GM18951 (cell line): ENCODE results near the gene HHLA2.

Source experiments
- POLR2A ChIP-seq: IDR thresholded peaks from 4 replicates; pipeline ENCODE4 v1.6.1; 2011; ENCODE audit warnings: mild to moderate bottlenecking; ENCODE audit not compliant: insufficient read length, insufficient read depth; ENCODE audit errors: extremely low read depth
- in situ Hi-C: fragments of 300-500 bp; cut with MboI; formaldehyde crosslinking; loops from one replicate; pipeline ENCODE4 v1.12.0; 2022; ENCODE audit warnings: low sequenced_read_pairs, mixed read lengths, inconsistent platforms; ENCODE audit not compliant: unreplicated experiment

Gene HHLA2

DNA sequence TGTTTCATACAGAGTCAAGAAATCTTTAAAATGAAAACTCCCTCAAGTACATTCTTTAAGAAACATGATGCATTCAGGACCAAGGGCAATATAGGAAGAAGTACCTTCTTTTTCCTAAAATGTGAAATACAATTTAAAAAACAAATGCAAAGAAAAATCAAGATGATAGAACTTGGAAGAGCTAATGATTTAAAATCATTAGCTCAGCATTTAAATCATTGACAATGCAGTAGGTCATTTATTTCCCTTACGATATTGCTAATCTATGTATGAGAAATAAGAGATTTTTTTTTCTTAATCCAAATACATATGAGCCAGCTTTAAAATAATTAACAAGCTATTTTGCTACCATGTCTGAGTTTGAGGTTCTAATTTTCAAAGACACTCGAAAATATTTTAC lies 105.5 kb downstream of the HHLA2 start:
- no peak for TF ChIP-seq POLR2A
- in situ Hi-C loops = no loop called here

DNA sequence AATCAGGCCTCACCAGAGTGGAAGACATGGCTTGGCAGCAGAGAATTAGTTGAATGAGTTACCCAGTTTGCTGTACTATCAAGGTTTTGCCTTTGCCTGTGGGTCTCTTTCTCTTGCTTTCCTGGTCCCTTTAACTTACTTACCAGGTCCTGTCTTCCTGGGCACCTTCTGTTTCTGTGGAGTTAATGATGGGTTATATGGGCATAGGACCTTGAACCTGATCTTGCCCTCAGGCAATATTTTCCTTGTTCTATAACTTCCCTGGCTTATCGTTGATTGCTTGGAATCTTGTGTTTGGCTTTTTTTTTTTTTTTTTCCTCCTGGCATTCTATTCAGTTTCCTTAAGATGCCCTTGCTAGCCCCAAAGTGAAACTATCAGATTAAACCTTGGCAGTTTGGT lies 106.8 kb downstream of the HHLA2 start:
- in situ Hi-C loops = no loop called here
- TF ChIP-seq POLR2A = no peak

DNA sequence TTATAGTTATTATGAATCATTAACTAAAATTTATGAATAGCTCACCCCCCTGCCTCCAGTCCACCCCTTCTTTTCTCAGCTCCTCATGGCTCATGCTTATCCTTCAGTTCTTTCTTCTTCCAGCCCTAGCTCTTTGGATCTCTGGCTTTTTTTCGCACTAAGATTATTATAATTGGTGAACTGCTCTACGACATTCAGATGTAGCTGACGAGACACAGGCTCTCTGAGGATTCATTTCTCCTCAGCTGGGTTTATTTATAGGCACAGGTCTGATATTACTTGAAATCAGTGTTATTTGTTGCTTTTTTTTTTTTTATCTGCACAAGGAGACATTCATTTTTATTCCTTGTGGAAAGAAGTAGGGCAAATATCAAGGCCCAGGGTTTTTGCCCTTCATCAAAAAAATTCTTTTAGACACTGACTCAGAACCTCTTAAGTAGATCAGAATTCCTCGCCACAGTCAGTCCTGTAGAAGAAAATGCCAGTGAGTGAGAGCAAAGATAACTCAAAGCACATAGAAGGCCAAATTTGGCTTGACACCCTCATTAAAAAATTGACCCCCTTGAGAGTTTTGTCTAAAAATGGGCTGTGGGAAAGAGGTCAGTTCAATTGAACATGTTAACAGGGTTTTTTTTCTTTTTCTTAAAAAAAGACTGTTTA lies 107.5 kb downstream of the HHLA2 start:
- TF ChIP-seq POLR2A = no peak
- in situ Hi-C loops = no loop called here

DNA sequence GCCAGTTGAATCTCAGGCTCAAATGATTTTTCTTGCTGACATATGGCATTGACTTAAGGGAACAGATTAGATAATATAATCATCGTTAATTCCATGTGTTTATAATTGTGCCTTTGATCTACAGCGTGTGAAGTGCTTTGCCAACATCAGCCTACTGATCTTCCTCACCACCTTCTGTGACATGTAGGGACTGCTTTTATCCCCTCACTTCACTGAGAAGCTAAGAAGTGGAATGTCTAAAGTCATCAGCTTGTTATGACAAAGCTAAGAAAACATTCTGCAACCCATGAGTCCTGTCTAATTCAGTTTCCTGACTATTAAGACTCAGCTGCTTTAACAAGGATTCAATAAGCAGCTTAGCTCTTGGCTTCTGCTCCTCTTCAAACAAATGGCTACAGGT lies 108.0 kb downstream of the HHLA2 start:
- TF ChIP-seq POLR2A = no peak
- in situ Hi-C loops = no loop called here

DNA sequence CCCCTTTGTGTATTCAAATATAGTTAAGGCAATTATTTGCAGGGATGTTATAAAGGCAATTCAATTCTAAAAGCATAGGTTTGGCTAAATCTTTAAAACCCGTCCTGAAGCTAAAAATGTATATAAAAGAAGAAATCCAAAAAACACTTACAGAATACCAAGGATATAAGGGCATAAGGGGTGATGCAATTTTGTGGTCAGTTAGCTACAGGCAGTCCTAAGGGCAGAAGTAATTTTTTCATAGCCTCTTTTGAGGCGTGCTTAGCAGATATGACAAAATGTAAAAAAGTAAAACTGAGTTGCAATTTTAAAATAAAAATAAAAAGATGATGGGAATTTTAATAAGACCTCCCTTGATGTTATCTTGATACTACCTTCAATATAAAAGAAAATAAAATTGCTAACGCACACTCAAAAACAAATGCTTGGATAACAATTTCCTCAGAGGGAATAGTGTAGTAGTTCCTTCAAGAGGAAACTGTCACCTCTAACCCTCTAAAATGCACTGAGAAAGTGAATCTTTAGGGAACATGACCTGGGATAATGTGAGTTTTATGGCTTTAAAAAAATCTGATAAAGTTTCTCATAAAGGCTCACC lies 109.8 kb downstream of the HHLA2 start:
- in situ Hi-C loops = no loop called here
- no peak for TF ChIP-seq POLR2A

DNA sequence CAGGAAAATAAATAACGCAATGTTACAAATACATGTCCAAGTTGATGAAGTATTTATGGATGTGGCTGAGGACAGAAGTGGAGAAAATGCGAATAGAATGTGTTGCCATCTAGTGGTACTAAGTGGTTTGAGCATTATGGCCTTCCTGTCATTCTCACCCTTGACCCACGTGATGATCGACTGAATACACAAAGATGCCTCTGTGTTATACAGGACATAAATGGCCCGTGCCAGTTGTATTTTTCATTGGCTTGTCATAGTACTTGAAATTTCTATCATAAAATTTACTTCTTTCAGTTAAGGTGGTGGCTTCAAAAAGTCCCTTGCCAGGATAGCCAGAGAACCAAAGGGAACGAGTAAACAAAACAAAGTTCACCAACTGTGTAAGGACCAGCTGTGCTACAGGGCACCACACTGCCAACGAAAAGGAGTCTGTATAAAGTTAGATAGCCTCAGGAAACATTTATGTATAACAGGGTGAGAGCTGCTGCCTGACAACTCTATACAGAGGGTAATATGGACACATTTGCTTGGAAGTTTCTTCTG lies 110.4 kb downstream of the HHLA2 start:
- in situ Hi-C loops = no loop called here

DNA sequence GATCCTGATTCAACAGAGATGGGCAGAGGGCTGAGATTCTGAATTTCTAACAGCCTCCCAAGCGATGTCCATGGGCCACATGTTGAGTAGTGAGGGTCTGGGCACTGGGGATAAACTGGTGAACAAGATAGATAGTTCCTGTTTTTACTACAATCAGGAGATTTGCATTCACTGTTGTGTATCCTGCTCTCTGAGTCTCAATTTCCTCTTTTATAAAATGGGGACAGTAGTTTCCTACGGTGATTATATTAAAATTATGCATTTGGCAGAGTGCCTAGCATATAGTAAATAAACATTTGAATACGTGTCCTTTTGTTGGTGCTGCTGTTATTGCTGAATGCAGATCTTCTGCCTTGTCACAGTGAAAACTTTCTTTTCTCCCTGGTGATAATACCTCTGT lies 111.5 kb downstream of the HHLA2 start:
- TF ChIP-seq POLR2A = no peak
- in situ Hi-C loops = no loop called here

More for the DNA sequence above, 110.4 kb downstream of the HHLA2 start:
- no peak for TF ChIP-seq POLR2A

DNA sequence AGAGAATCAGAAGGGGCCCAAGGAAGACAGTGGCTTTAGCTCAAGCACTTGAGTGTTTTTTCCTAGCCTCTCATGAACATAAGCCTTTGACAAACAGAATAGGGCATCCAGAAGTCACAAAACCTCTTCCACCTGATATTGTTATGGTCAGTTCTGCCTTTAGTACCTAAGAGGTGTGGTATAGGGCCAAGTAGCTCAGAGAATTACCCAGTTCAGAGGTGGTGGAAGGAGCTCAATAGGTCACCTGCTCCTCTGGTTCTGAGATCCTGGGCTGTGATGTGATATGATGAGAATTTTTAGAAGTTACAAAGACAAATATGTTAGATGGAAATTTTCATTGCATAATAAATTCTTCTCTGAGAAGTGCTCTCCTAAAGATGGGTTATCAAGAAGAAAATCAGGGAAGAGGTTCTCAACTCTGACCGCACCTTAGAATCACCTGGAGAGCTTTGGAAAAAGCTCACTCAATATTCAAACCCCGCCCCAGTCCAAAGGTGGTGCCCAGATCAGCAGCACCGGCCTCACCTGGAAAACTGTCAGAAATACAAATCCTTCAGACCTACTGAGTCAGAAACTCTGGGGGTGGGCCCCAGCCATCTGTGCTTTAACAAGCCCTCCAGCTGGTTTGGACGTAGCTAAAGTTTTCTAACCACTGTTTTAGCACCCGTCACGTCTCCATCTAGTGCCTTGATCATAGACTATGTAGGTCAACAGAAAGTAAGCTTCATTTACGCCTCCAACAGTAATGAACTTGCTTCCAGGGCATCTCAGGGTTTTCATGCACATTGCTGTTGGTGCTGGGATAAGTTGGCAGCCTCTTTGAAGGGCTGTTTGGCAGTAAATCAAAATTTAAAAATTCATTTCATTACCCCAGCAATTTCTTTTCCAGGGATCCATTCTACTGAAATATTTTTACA lies 112.8 kb downstream of the HHLA2 start:
- in situ Hi-C loops = no loop called here
- TF ChIP-seq POLR2A = no peak

DNA sequence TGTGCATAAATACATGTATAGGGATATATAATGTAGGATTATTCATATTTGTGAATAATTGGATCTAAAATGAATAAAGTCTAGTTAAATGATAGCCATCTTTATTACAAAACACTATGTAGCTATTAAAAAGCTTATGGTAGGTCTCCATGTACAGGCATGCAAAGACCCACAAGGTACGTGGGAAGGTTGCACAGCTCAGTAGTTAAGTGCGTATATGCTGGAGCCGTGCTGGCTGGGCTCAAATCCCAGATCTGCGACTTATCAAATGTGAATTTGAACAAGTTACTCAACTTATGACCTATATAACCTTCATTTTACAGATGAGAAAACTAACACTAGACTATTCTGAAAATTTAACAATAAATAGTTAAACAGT lies 113.4 kb downstream of the HHLA2 start:
- no peak for TF ChIP-seq POLR2A

DNA sequence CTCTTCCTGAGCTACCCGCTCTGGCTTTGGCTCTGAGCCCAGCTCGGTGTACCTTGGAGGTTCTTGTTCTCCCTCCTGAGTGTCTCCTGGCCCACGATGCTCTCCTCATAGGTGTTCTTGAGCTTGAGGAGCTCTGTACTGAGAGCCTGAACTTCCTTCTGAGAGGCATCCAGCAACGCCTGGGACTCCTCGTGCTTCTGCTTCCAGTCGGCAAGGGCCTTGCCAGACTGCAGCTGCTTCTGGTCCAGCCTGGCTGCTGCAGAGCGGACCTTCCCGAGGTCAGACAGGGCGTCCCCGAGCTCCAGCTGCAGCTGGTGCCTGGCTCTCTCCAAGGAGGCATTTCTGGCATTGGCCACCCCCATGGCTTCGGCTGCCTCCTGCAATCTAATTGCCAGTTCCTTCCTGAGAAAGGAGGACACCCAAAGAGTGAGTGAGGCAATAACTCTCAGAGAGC lies 114.2 kb downstream of the HHLA2 start:
- no peak for TF ChIP-seq POLR2A
- in situ Hi-C loops = no loop called here

More for the DNA sequence above, 113.4 kb downstream of the HHLA2 start:
- in situ Hi-C loops = no loop called here

DNA sequence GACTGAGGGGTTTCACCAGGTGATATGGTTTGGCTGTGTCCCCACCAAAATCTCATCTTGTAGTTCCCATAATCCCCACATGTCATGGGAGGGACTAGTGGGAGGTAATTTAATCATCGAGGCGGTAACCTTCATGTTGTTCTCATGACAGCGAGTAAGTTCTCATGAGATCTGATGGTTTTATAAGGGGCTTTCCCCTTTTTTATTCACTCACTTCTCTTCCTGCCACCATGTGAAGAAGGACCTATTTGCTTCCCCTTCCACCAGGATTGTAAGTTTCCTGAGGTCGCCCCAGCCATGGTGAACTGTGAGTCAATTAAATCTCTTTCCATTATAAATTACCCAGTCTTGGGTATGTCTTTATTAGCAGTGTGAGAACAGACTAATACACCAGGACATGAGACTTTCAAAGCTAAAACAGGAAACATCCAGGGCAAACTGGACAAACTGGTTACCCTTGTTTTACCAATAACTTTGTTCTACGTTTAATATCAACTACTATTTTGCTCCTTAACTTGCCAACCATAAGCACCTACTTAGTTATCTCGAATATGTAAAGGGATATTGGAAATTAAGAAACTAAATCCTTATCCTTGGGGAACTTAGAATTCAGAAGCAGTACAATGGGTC lies 115.9 kb downstream of the HHLA2 start:
- no peak for TF ChIP-seq POLR2A
- in situ Hi-C loops = no loop called here

DNA sequence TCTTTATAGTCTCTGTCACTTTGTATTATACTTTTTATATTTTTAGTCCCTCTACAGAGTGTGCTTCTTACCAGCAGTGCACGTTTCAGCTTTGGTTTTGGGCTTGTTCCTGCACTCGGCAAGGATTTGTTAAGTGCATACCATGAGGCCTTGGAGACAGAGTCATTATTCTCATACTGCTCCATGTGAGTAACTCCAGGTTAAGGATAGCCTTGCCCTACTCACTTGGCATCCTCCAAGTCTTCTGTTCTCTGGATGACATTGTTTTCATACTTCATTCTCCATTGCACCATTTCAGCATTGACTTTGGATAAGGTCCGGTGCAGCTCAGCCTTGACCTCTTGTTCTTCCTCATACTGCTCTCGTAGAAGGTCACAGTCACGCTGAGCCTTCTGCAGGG lies 117.7 kb downstream of the HHLA2 start:
- in situ Hi-C loops = no loop called here
- no peak for TF ChIP-seq POLR2A

DNA sequence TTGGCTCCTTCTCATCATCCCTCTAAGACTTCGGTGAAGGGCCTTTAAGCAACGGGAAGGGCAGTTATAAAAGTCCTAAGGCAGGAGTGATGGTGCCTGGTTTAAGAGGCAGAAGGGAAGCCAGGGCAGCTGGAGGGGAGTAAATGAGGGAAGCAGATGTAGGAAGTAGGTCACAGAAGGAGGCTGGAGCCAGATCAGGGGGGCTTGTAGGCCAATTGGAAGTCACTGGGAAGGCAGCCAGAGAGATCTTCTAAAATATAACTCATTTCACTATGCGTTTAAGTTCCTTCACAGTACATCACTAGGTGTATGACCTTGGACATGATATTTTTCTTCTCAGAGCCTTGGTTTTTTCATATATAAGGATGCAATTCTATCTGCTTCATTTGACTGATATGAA lies 119.3 kb downstream of the HHLA2 start:
- in situ Hi-C loops = no loop called here
- no peak for TF ChIP-seq POLR2A
